ENCODE results near the gene TMC5. TPM values are rescaled to one million over a fixed set of nuclear protein-coding genes. Genes with fewer than 3 reads are reported as not detected.

TMC5 gene
- total and polyA plus RNA-seq, 4 donors: 0.50 to 1.2 (median 0.83) TPM

- no peak overlapping the region for H3K9ac ChIP-seq (ENCODE audit: low read depth in 1 of 2, low read length in 2 of 2)
- DNase-seq (ENCODE audit: low spot score): no peak
- 86% methylated on average over 4 of the region's 4 CpGs for WGBS
- H3K27ac ChIP-seq (ENCODE audit: low read depth in 1 of 2, low read length in 2 of 2): no peak overlapping the region
- H3K4me3 ChIP-seq (ENCODE audit: low read depth in 1 of 3, low read length in 3 of 3): no peak overlapping the region
- H3K4me1 ChIP-seq (ENCODE audit: control insufficient read depth in 4 of 4, insufficient read depth in 4 of 4, low read length in 3 of 4): peaks cover 3 to 6% (median 3%) of the 10 kb centered on the region in 4 donors
- no peaks in the 10 kb centered on the region for H3K36me3 ChIP-seq (ENCODE audit: control insufficient read depth in 4 of 4, insufficient read depth in 3 of 4, low read depth in 1 of 4, low read length in 3 of 4)
- H3K27me3 ChIP-seq (ENCODE audit: control insufficient read depth in 4 of 4, insufficient read depth in 4 of 4, low read length in 3 of 4): peaks cover 0 to 3% (median 0%) of the 10 kb centered on the region in 4 donors
- TF ChIP-seq EGR1 (IDR thresholded peaks at IDR 0.05; ENCODE audit: low read depth in 2 of 2) (no peak), HNF4G (IDR thresholded peaks at IDR 0.05) (no peak), TAF1 (conservative IDR thresholded peaks at IDR 0.05) (no peak)
- TF ChIP-seq, protein P1, sequence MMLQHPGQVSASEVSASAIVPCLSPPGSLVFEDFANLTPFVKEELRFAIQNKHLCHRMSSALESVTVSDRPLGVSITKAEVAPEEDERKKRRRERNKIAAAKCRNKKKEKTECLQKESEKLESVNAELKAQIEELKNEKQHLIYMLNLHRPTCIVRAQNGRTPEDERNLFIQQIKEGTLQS (IDR thresholded peaks at IDR 0.05): no peak
- no peaks in the 10 kb centered on the region for H3K9me3 ChIP-seq (ENCODE audit: control insufficient read depth in 4 of 4, low read length in 3 of 4)
Measured at GRCh38 chr16:19418200-19418599, 517 bp downstream of the TMC5 start.

DNA sequence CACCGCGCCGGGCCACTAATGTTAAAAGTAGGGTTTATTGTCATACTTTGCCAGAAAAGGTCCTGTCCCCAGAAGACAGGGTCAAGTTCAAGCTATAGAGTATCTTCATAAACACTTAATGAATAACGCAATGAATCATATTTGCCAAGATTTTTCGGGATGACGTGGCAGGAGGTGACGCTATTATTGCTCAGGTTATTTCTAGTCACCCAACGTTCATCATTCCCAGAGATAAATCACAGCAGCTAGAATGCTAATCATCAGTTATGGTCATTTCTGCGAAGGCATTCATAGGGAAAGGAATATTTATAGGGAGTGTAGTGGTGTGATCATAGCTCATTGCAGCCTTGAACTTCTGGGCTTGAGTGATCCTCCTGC lies 2.0 kb downstream of the TMC5 start:
- WGBS: 88% methylated on average over 9 of the region's 9 CpGs
- no peak for DNase-seq (ENCODE audit: low spot score)
- no peak overlapping the region for H3K4me3 ChIP-seq (ENCODE audit: low read depth in 1 of 3, low read length in 3 of 3)

DNA sequence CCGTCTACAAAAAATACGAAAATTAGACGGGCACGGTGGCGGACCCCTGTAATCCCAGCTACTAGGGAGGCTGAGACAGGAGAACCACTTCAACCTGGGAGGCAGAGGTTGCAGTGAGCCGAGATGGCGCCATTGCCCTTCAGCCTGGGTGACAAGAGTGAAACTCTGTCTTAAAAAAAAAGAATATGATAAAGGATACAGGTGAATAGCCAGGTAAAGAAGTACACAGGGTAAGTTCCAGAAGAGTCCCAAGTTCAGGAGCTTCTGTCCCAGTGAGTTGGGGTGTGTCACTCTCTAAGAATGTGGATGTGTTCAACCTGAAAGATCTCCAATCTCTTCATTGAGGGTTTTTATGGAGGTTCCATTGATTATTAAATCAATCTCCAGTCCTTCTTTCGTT lies 6.8 kb downstream of the TMC5 start:
- H3K27me3 ChIP-seq (ENCODE audit: control insufficient read depth in 4 of 4, insufficient read depth in 4 of 4, low read length in 3 of 4): no peaks in the 10 kb centered on the region
- TF ChIP-seq EGR1 (IDR thresholded peaks at IDR 0.05; ENCODE audit: low read depth in 2 of 2) (no peak), YY1 (IDR thresholded peaks at IDR 0.05) (no peak), HNF4A (conservative IDR thresholded peaks at IDR 0.05) (no peak), HNF4G (IDR thresholded peaks at IDR 0.05) (no peak), FOXA1 (IDR thresholded peaks at IDR 0.05) (no peak), NR2F2 (IDR thresholded peaks at IDR 0.05) (no peak), FOXA2 (IDR thresholded peaks at IDR 0.05) (no peak), GABPA (IDR thresholded peaks at IDR 0.05 in 1 of 2, conservative IDR thresholded peaks at IDR 0.05 in 1 of 2) (no peak)
- TF ChIP-seq, protein P2, sequence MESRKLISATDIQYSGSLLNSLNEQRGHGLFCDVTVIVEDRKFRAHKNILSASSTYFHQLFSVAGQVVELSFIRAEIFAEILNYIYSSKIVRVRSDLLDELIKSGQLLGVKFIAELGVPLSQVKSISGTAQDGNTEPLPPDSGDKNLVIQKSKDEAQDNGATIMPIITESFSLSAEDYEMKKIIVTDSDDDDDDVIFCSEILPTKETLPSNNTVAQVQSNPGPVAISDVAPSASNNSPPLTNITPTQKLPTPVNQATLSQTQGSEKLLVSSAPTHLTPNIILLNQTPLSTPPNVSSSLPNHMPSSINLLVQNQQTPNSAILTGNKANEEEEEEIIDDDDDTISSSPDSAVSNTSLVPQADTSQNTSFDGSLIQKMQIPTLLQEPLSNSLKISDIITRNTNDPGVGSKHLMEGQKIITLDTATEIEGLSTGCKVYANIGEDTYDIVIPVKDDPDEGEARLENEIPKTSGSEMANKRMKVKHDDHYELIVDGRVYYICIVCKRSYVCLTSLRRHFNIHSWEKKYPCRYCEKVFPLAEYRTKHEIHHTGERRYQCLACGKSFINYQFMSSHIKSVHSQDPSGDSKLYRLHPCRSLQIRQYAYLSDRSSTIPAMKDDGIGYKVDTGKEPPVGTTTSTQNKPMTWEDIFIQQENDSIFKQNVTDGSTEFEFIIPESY (IDR thresholded peaks at IDR 0.05): no peak
- TF ChIP-seq, protein P3, sequence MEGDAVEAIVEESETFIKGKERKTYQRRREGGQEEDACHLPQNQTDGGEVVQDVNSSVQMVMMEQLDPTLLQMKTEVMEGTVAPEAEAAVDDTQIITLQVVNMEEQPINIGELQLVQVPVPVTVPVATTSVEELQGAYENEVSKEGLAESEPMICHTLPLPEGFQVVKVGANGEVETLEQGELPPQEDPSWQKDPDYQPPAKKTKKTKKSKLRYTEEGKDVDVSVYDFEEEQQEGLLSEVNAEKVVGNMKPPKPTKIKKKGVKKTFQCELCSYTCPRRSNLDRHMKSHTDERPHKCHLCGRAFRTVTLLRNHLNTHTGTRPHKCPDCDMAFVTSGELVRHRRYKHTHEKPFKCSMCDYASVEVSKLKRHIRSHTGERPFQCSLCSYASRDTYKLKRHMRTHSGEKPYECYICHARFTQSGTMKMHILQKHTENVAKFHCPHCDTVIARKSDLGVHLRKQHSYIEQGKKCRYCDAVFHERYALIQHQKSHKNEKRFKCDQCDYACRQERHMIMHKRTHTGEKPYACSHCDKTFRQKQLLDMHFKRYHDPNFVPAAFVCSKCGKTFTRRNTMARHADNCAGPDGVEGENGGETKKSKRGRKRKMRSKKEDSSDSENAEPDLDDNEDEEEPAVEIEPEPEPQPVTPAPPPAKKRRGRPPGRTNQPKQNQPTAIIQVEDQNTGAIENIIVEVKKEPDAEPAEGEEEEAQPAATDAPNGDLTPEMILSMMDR (IDR thresholded peaks at IDR 0.05; ENCODE audit: low read depth, low read length, missing input control): no peak

More for the DNA sequence above, 2.0 kb downstream of the TMC5 start:
- peaks cover 3 to 6% (median 3%) of the 10 kb centered on the region in 4 donors for H3K4me1 ChIP-seq (ENCODE audit: control insufficient read depth in 4 of 4, insufficient read depth in 4 of 4, low read length in 3 of 4)
- no peak overlapping the region for H3K27ac ChIP-seq (ENCODE audit: low read depth in 1 of 2, low read length in 2 of 2)
- no peaks in the 10 kb centered on the region for H3K9me3 ChIP-seq (ENCODE audit: control insufficient read depth in 4 of 4, low read length in 3 of 4)
- TF ChIP-seq MAX (IDR thresholded peaks at IDR 0.05) (no peak), RAD21 (IDR thresholded peaks at IDR 0.05) (no peak)
- peaks cover 0 to 3% (median 0%) of the 10 kb centered on the region in 4 donors for H3K27me3 ChIP-seq (ENCODE audit: control insufficient read depth in 4 of 4, insufficient read depth in 4 of 4, low read length in 3 of 4)
- no peak overlapping the region for H3K9ac ChIP-seq (ENCODE audit: low read depth in 1 of 2, low read length in 2 of 2)
- H3K36me3 ChIP-seq (ENCODE audit: control insufficient read depth in 4 of 4, insufficient read depth in 3 of 4, low read depth in 1 of 4, low read length in 3 of 4): no peaks in the 10 kb centered on the region

More for the DNA sequence above, 6.8 kb downstream of the TMC5 start:
- Histone ChIP-seq H3K4me3 (ENCODE audit: low read depth in 1 of 3, low read length in 3 of 3) (no peak overlapping the region), H3K4me1 (ENCODE audit: control insufficient read depth in 4 of 4, insufficient read depth in 4 of 4, low read length in 3 of 4) (peaks cover 0 to 3% (median 2%) of the 10 kb centered on the region in 4 donors), H3K9me3 (ENCODE audit: control insufficient read depth in 4 of 4, low read length in 3 of 4) (no peaks in the 10 kb centered on the region), H3K36me3 (ENCODE audit: control insufficient read depth in 4 of 4, insufficient read depth in 3 of 4, low read depth in 1 of 4, low read length in 3 of 4) (no peaks in the 10 kb centered on the region), H3K9ac (ENCODE audit: low read depth in 1 of 2, low read length in 2 of 2) (no peak overlapping the region), H3K27ac (ENCODE audit: low read depth in 1 of 2, low read length in 2 of 2) (no peak overlapping the region)
- 90% methylated on average over 8 of the region's 8 CpGs for WGBS
- DNase-seq (ENCODE audit: low spot score): no peak

All from liver (tissue), 9 donors.